Right cardiac atrium (tissue), 5 donors: ENCODE data around the gene CIDEC. TPM values are rescaled to one million over a fixed set of nuclear protein-coding genes. Genes with fewer than 3 reads are reported as not detected.
"Not testable (repeated sequence)": the region's sequence is repeated elsewhere in the genome, so short reads cannot be mapped to it uniquely, and the experiment has no call there.

Source experiments
- ATAC-seq, 2 donors: fragments of 200-7000 bp; cut with Tn5 transposase; one replicate each; pipeline versions ENCODE4 v1.8.0 to v1.9.1; 2020; ENCODE audit warnings: moderate library complexity in 2 of 2, mild to moderate bottlenecking in 1 of 2
- DNase-seq, 3 donors: peaks; one replicate each; pipeline ENCODE4 v3.0.0-alpha.2; 2020
- H3K27ac ChIP-seq: one replicate; pipeline ENCODE4 v1.5.1; 2013; ENCODE audit warnings: mild to moderate bottlenecking, low read length, control low read depth, moderate library complexity
- H3K27me3 ChIP-seq: one replicate; pipeline ENCODE4 v1.6.1; 2013; ENCODE audit not compliant: control insufficient read depth, insufficient read depth
- H3K4me1 ChIP-seq: one replicate; pipeline ENCODE4 v1.6.1; 2013; ENCODE audit warnings: low read length; ENCODE audit not compliant: control insufficient read depth, insufficient read depth
- H3K4me3 ChIP-seq: one replicate; pipeline ENCODE4 v1.5.1; 2013; ENCODE audit warnings: low read length, control low read depth
- H3K9me3 ChIP-seq: one replicate; pipeline ENCODE4 v1.6.1; 2013; ENCODE audit warnings: low read length; ENCODE audit not compliant: control insufficient read depth
- WGBS: extraction: QIAGEN DNeasy Blood & Tissue Kit; methylation state at CpG from one replicate; pipeline ENCODE4 v1.1.7; 2013; 5-methylcytosine and 5-hydroxymethylcytosine counted together
- intact Hi-C, 4 donors: fragments of 100-400 bp; cut with DNase I; formaldehyde crosslinking; loops; one replicate each; pipeline versions ENCODE4 v1.11.0 to v1.14.0; 2022 to 2023
- polyA plus RNA-seq: library from polyadenylated mRNA; stranded (reverse); fragments of 200-250 nt; gene quantifications from one replicate; pipeline ENCODE4 v1.2.3, GENCODE V29; 2013
- total RNA-seq, 4 donors: library from RNA; stranded (reverse); fragmentation: NEBNext Ultra II Directional; extraction: Animal tissue kit (Norgen Biotek cat#: 25700); gene quantifications; one replicate each; pipeline ENCODE4 v1.2.1, GENCODE V29; 2021
- donor health status: healthy with polysubstance abuse.
- donor health status: DM: no; HTN: yes; CAD: no.
- donor health status: DM: no; HTN: no; CAD: no.
- donor health status: DM: no; HTN: yes; CAD: no; lungs with severe emphysema.
- donor health status: DM: yes; HTN: yes; CAD: no.

CIDEC gene
- total and polyA plus RNA-seq, 5 donors = 0.38 to 29.5 (median 4.4) TPM; not detected in 1

DNA sequence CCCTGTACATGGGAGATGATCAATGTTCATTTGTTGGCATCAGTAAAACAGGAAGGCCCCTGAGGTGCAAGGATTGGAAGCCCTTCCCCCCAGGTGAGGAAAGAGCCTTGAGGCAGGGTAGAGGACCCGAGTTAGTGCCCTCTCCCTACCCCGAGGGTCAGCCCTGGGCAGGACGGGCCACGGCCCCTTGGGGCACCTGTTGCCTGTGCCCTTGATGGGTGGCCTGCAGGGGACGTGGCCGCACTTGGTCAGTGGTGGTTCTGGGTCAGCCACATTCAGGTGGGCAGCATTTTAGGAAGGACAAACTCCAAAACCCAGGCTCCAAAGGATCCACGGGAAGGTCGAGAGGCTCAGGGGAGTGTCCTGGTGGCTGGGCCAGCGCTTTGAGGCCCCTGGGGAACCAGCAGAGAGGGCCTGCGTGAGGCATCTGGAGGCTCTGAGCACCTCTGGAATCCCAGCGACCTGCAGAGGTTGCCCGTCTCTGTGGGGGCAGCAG, 20.5 kb downstream of the CIDEC start:
- H3K27ac ChIP-seq = no peak overlapping the region
- H3K4me1 ChIP-seq = no peaks in the 10 kb centered on the region
- no peak overlapping the region for H3K4me3 ChIP-seq
- no peak for DNase-seq
- intact Hi-C loops = no loop called here
- ATAC-seq = no peak
- no peaks in the 10 kb centered on the region for H3K9me3 ChIP-seq
- H3K27me3 ChIP-seq = no peaks in the 10 kb centered on the region
- 91% methylated on average over 12 of the region's 12 CpGs for WGBS

DNA sequence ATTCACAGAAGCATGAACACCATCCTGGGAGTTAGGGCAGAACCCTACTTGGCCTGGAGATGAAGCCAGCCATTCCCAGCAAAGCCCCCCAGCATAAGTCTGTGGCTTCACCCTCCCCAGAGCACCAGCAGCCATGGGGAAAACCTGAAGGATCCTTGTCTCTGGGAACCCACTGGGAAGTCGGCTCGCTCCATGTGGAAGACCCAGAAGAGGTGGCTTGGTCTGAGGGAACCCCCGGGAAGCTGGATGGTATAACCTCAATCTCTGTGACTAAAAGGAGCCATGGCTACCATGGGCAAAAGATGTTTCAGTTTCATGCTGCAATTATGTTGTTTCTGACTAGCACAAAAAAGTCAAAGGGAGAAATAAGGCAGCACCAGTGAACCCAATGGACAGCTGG, 24.5 kb downstream of the CIDEC start:
- Histone ChIP-seq H3K4me1 (no peaks in the 10 kb centered on the region), H3K9me3 (no peaks in the 10 kb centered on the region), H3K27ac (no peak overlapping the region), H3K27me3 (no peaks in the 10 kb centered on the region), H3K4me3 (no peak overlapping the region)
- 96% methylated on average over 3 of the region's 3 CpGs for WGBS
- DNase-seq = no peak
- no peak for ATAC-seq
- intact Hi-C loops = no loop called here

DNA sequence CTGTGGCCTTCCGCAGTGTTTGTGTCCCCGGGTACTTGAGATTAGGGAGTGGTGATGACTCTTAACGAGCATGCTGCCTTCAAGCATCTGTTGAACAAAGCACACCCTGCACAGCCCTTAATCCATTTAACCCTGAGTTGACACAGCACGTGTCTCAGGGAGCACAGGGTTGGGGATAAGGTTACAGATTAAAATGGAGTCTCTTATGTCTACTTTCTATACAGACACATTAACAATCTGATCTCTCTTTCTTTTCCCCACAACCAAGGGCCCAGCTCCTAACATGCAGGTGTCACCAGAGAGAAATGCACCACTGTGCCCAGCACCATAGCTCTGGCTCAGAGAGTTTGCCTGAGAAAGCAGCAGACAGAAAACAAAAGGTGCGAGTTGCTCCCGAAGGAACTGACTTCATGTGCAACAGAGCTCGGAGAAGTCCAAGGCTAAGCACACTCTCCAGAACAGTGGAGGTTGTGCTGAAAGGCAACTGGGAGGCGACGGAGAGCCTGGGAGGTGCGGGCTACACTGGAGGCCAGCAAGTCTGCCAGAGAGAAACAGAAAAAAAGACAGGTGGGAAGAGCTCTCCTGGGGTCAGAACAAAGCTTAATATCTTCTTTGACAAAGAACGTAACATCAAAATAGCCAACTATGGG, 25.6 kb downstream of the CIDEC start:
- ATAC-seq, H3K9me3 ChIP-seq, DNase-seq, intact Hi-C loops, H3K27me3 ChIP-seq, H3K4me1 ChIP-seq, H3K4me3 ChIP-seq, H3K27ac ChIP-seq: not testable (repeated sequence)
- WGBS = 75% methylated on average over 11 of the region's 11 CpGs

DNA sequence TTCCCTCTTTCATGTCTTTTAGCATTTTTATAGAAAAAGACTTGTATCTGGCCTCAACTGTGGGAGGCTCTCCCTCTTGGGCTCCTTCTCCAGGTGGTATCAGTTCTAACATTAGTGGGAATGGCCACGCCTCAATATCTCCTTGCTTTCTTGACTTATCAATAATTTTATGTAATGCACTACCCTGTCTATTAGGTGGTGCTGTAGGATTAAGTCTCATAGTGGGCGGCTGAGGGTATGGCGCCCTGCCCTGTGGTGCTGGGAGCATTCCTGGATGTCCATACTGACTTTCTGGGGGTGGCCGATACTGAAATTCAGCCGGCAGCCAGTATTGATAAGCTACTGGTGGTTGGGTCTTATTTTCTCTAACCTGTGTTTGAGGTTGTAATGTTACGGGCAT, 27.5 kb downstream of the CIDEC start:
- intact Hi-C loops = no loop called here
- no peaks in the 10 kb centered on the region for H3K9me3 ChIP-seq
- H3K4me1 ChIP-seq = no peaks in the 10 kb centered on the region
- H3K27me3 ChIP-seq = no peaks in the 10 kb centered on the region
- H3K27ac ChIP-seq = no peak overlapping the region
- WGBS = 92% methylated on average over 6 of the region's 6 CpGs
- no peak for DNase-seq
- no peak overlapping the region for H3K4me3 ChIP-seq
- ATAC-seq = no peak

DNA sequence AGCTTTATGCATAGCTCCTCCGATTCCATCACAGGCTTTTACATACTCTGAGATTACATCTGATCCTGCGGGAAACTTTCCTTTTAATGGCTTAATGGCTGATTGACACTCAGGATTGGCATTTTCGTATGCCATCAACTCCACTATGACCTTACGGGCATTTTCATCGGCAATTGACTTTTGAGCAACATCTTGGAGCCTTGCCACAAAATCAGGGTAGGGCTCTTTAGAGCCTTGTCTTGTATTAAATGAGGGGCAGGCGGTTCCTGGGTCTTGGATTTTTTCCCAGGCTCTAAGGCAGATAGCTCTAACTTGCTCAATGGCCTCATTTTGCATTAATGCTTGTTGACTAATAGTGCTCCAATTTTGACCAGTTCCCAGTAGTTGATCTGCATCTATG, 28.1 kb downstream of the CIDEC start:
- H3K4me1 ChIP-seq, H3K27me3 ChIP-seq, DNase-seq, ATAC-seq, H3K9me3 ChIP-seq, H3K27ac ChIP-seq, H3K4me3 ChIP-seq, intact Hi-C loops: not testable (repeated sequence)
- 51% methylated on average over 6 of the region's 6 CpGs for WGBS

- intact Hi-C loops = not testable (repeated sequence)
- 85% methylated on average over 6 of the region's 6 CpGs for WGBS
Measured at GRCh38 chr3:9851383-9851782, 28.7 kb downstream of the CIDEC start.

GRCh38 chr3:9848860-9849259, 31.2 kb downstream of the CIDEC start:
- H3K4me3 ChIP-seq, ATAC-seq, H3K4me1 ChIP-seq, H3K27ac ChIP-seq, H3K9me3 ChIP-seq, H3K27me3 ChIP-seq, DNase-seq: not testable (repeated sequence)
- intact Hi-C loops = loop anchor here in 1 of 4 donors (10.0 kb wide), 1 partner anchor 66 kb away; the partner anchor contains the start of gene IL17RC
- 43% methylated on average over 4 of the region's 4 CpGs for WGBS

More at GRCh38 chr3:9851383-9851782, 28.7 kb downstream of the CIDEC start:
- H3K9me3 ChIP-seq, H3K4me1 ChIP-seq, H3K27me3 ChIP-seq, ATAC-seq, H3K4me3 ChIP-seq, H3K27ac ChIP-seq, DNase-seq: not testable (repeated sequence)

DNA sequence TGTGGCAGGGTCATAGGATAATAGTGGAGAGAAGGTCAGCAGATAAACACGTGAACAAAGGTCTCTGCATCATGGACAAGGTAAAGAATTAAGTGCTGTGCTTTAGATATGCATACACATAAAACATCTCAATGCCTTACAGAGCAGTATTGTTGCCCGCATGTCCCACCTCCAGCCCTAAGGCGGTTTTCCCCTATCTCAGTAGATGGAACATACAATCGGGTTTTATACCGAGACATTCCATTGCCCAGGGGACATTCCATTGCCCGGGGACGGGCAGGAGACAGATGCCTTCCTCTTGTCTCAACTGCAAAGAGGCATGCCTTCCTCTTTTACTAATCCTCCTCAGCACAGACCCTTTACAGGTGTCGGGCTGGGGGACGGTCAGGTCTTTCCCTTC, 32.2 kb downstream of the CIDEC start:
- DNase-seq, H3K27me3 ChIP-seq, ATAC-seq, H3K4me1 ChIP-seq, H3K9me3 ChIP-seq, H3K27ac ChIP-seq, H3K4me3 ChIP-seq: not testable (repeated sequence)
- intact Hi-C loops = loop anchor here in 1 of 4 donors (10.0 kb wide), 1 partner anchor 67 kb away; the partner anchor contains the start of gene IL17RC
- WGBS = 47% methylated on average over 9 of the region's 9 CpGs

- no peak overlapping the region for H3K4me3 ChIP-seq
- intact Hi-C loops = loop anchor here in 1 of 4 donors (10.0 kb wide), 1 partner anchor 68 kb away; the partner anchor contains the start of gene IL17RC
- ATAC-seq (no peak), DNase-seq (no peak)
- WGBS = 91% methylated on average over 6 of the region's 6 CpGs
- H3K27ac ChIP-seq = no peak overlapping the region
- H3K9me3 ChIP-seq = no peaks in the 10 kb centered on the region
- no peaks in the 10 kb centered on the region for H3K4me1 ChIP-seq
- H3K27me3 ChIP-seq = no peaks in the 10 kb centered on the region
Measured at GRCh38 chr3:9846931-9847488, 33.0 kb downstream of the CIDEC start.

GRCh38 chr3:9846231-9846630, 33.8 kb downstream of the CIDEC start:
- no peaks in the 10 kb centered on the region for H3K4me1 ChIP-seq
- H3K27ac ChIP-seq = no peak overlapping the region
- ATAC-seq = peak; percentile 20 to 75
- no peaks in the 10 kb centered on the region for H3K27me3 ChIP-seq
- 53% methylated on average over 6 of the region's 6 CpGs for WGBS
- H3K9me3 ChIP-seq = no peaks in the 10 kb centered on the region
- peak in 2 of 3 donors; percentile 65 to 77 for DNase-seq
- H3K4me3 ChIP-seq = no peak overlapping the region
- intact Hi-C loops = loop anchor here in 1 of 4 donors (10.0 kb wide), 1 partner anchor 69 kb away; the partner anchor contains the start of gene IL17RC

DNA sequence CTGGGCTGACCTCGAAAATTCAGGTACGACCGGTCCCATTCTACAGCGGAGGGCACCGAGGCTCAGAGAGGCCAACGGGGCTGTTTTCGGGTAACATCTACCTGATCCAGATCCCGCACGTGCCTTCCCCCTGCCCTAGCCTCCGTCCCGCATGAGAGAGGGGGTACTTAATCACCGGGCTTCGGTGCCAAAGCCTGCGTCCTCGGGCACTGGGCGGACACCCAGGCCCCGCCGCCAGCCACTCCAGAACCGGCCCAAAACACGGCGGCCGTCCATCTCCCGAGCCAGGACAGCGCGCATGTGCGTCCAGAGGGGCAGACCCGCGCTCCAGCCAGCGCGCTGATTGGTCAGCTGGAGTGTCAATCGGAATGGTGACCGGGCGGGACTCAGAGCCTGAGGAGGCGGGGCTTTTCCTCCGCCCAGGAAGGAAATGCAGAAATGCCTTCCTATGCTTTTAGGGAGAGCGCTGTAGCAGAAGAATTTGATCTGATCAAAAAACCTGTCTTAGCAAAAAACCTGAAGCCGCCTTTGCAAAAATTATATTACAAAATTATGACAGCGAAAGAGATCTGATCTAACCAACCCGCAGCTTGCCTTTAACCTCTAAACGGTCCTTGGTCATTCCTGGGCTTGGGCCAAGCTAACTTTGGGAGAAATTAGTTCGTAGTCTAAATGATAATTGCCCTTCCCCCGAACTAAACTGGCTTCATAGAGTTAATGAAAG, 36.2 kb downstream of the CIDEC start, which contains the start of gene RPUSD3:
TSS of gene RPUSD3 (minus strand) at position 294 of the 724 bp plus-strand sequence. CDS start at position 276, 18 bp downstream.
- intact Hi-C loops = loop anchor here in 1 of 4 donors (10.0 kb wide), 1 partner anchor 71 kb away; the partner anchor contains the start of gene IL17RC
- Histone ChIP-seq H3K9me3 (no peaks in the 10 kb centered on the region), H3K27me3 (no peaks in the 10 kb centered on the region), H3K4me3 (peak within 1 kb of the TSS; percentile 56), H3K27ac (peak within 1 kb of the TSS; percentile 50), H3K4me1 (no peaks in the 10 kb centered on the region)
- peak; percentile 98 to 99 (median 99) for DNase-seq
- WGBS = under 1% methylated on average over 42 of the region's 42 CpGs
- peak; percentile 98 to 99 for ATAC-seq
